Measurements from ENCODE around the gene PNPLA3.

GRCh38 chr22:43890901-43891331 is 32.7 kb upstream of the PNPLA3 start:
- TF ChIP-seq CTCF (IDR thresholded peaks at IDR 0.05; ENCODE audit: borderline replicate concordance, extremely low read depth, low read length, poor library complexity, severe bottlenecking) (no peak), EZH2 (IDR thresholded peaks at IDR 0.05; ENCODE audit: borderline replicate concordance, low read depth, low read length, severe bottlenecking) (no peak)

Measured in DND-41 (cell line).